H9 (cell line): ENCODE results near the gene SLC29A1. TPM values are rescaled to one million over a fixed set of nuclear protein-coding genes. Genes with fewer than 3 reads are reported as not detected.
A peak's percentile ranks its signal among the peaks of the same experiment; 100 is the strongest.

Source experiments
- DNase-seq: peaks from one replicate; pipeline ENCODE4 v3.0.0-alpha.2; 2017
- H2AFZ ChIP-seq: one replicate; pipeline ENCODE4 v1.6.1; 2013; ENCODE audit warnings: mild to moderate bottlenecking, low read length, control low read depth, moderate library complexity
- H2AK5ac ChIP-seq: 2 replicates; pipeline ENCODE4 v1.6.1; 2013; ENCODE audit warnings: low read length, control low read depth, mixed read lengths; ENCODE audit not compliant: insufficient read length
- H2BK120ac ChIP-seq: one replicate; pipeline ENCODE4 v1.6.1; 2013; ENCODE audit warnings: low read depth, mild to moderate bottlenecking, low read length, control low read depth, inconsistent platforms; ENCODE audit not compliant: poor library complexity, severe bottlenecking
- H2BK12ac ChIP-seq: 2 replicates; pipeline ENCODE4 v1.6.1; 2013; ENCODE audit warnings: low read length, control low read depth, mixed read lengths, low read depth; ENCODE audit not compliant: insufficient read length
- H2BK15ac ChIP-seq: 2 replicates; pipeline ENCODE4 v1.6.1; 2013; ENCODE audit warnings: low read depth, low read length, control low read depth
- H2BK20ac ChIP-seq: one replicate; pipeline ENCODE4 v1.6.1; 2013; ENCODE audit warnings: low read depth, mild to moderate bottlenecking, low read length, control low read depth, inconsistent platforms; ENCODE audit not compliant: poor library complexity, severe bottlenecking
- H2BK5ac ChIP-seq: 2 replicates; pipeline ENCODE4 v1.6.1; 2013; ENCODE audit warnings: low read length, control low read depth, mixed read lengths; ENCODE audit not compliant: insufficient read length
- H3K14ac ChIP-seq: 2 replicates; pipeline ENCODE4 v1.6.1; 2013; ENCODE audit warnings: low read length, control low read depth; ENCODE audit not compliant: insufficient read depth
- H3K18ac ChIP-seq: 2 replicates; pipeline ENCODE4 v1.6.1; 2013; ENCODE audit warnings: low read depth, mild to moderate bottlenecking, mixed read lengths, low read length, control low read depth; ENCODE audit not compliant: insufficient read length
- H3K23ac ChIP-seq: 2 replicates; pipeline ENCODE4 v1.6.1; 2013; ENCODE audit warnings: low read length, control low read depth, mixed read lengths, low read depth; ENCODE audit not compliant: insufficient read length
- H3K23me2 ChIP-seq: 2 replicates; pipeline ENCODE4 v1.6.1; 2013; ENCODE audit warnings: low read depth, mild to moderate bottlenecking, mixed read lengths, low read length, control low read depth; ENCODE audit not compliant: insufficient read length, poor library complexity, severe bottlenecking
- H3K27ac ChIP-seq: 2 replicates; pipeline ENCODE4 v1.5.1; 2013; ENCODE audit warnings: low read length, control low read depth, mixed read lengths, low read depth; ENCODE audit not compliant: insufficient read length
- H3K27me3 ChIP-seq: 2 replicates; pipeline ENCODE4 v1.6.1; 2013; ENCODE audit warnings: low read length, control low read depth, inconsistent platforms; ENCODE audit not compliant: insufficient read depth
- H3K4ac ChIP-seq: 2 replicates; pipeline ENCODE4 v1.6.1; 2013; ENCODE audit warnings: low read depth, mild to moderate bottlenecking, control low read depth, inconsistent platforms, low read length, moderate library complexity
- H3K4me1 ChIP-seq: 2 replicates; pipeline ENCODE4 v1.6.1; 2013; ENCODE audit warnings: low read length, control low read depth, inconsistent platforms; ENCODE audit not compliant: insufficient read depth
- H3K4me2 ChIP-seq: 2 replicates; pipeline ENCODE4 v1.6.1; 2013; ENCODE audit warnings: low read length, control low read depth, mixed read lengths; ENCODE audit not compliant: insufficient read length, insufficient read depth
- H3K56ac ChIP-seq: 2 replicates; pipeline ENCODE4 v1.6.1; 2013; ENCODE audit warnings: low read depth, mild to moderate bottlenecking, mixed read lengths, low read length, control low read depth; ENCODE audit not compliant: insufficient read length
- H3K79me1 ChIP-seq: 2 replicates; pipeline ENCODE4 v1.6.1; 2013; ENCODE audit warnings: low read depth, mild to moderate bottlenecking, moderate library complexity, low read length, control low read depth, inconsistent platforms; ENCODE audit not compliant: insufficient read depth, poor library complexity, severe bottlenecking
- H3K79me2 ChIP-seq: 2 replicates; pipeline ENCODE4 v1.6.1; 2013; ENCODE audit warnings: low read length, control low read depth, inconsistent platforms; ENCODE audit not compliant: insufficient read depth
- H3K9ac ChIP-seq: 2 replicates; pipeline ENCODE4 v1.6.1; 2013; ENCODE audit warnings: low read length, control low read depth, mixed read lengths; ENCODE audit not compliant: insufficient read length; ENCODE audit errors: extremely low read depth
- H3K9me3 ChIP-seq: one replicate; pipeline ENCODE4 v1.6.1; 2013; ENCODE audit warnings: low read depth, low read length, inconsistent platforms; ENCODE audit not compliant: control insufficient read depth
- H3T11ph ChIP-seq: one replicate; pipeline ENCODE4 v1.6.1; 2013; ENCODE audit warnings: mild to moderate bottlenecking, low read length, control low read depth, inconsistent platforms
- H4K20me1 ChIP-seq: one replicate; pipeline ENCODE4 v1.6.1; 2013; ENCODE audit not compliant: control insufficient read depth, insufficient read length, insufficient read depth
- H4K5ac ChIP-seq: 2 replicates; pipeline ENCODE4 v1.6.1; 2013; ENCODE audit warnings: low read depth, mild to moderate bottlenecking, mixed read lengths, low read length, control low read depth; ENCODE audit not compliant: insufficient read length
- H4K8ac ChIP-seq: replicated peaks from 2 replicates; pipeline ENCODE4 v1.6.1; 2013; ENCODE audit warnings: low read length, control low read depth, mixed read lengths, low read depth; ENCODE audit not compliant: insufficient read length
- H4K91ac ChIP-seq: 2 replicates; pipeline ENCODE4 v1.6.1; 2013; ENCODE audit warnings: low read depth, mild to moderate bottlenecking, moderate library complexity, mixed read lengths, low read length, control low read depth; ENCODE audit not compliant: insufficient read length
- H3K27ac Mint-ChIP-seq, 3 experiments: 2 replicates in 2 of 3; 3 replicates in 1 of 3; pipeline ENCODE4 v1.8.0; 2020 to 2021; ENCODE audit warnings: mixed read lengths in 3 of 3, mild to moderate bottlenecking in 1 of 3, moderate library complexity in 1 of 3
- H3K27me3 Mint-ChIP-seq: 2 replicates; pipeline ENCODE4 v1.8.0; 2021; ENCODE audit warnings: low read depth, mild to moderate bottlenecking, moderate library complexity, mixed read lengths
- H3K36me3 Mint-ChIP-seq, 3 experiments: 2 replicates in 2 of 3; 3 replicates in 1 of 3; pipeline ENCODE4 v1.8.0; 2020 to 2021; ENCODE audit warnings: low read depth in 3 of 3, mixed read lengths in 3 of 3; ENCODE audit not compliant: insufficient read depth in 1 of 3
- H3K4me1 Mint-ChIP-seq, 2 experiments: 2 replicates each; pipeline ENCODE4 v1.8.0; 2020; ENCODE audit warnings: mixed read lengths in 2 of 2
- H3K4me3 Mint-ChIP-seq, 2 experiments: 2 replicates in 1 of 2; 3 replicates in 1 of 2; pipeline ENCODE4 v1.8.0; 2020 to 2021; ENCODE audit warnings: mild to moderate bottlenecking in 2 of 2, mixed read lengths in 2 of 2, moderate library complexity in 1 of 2
- H3K9me3 Mint-ChIP-seq, 2 experiments: 2 replicates in 1 of 2; 3 replicates in 1 of 2; pipeline ENCODE4 v1.8.0; 2020; ENCODE audit warnings: mild to moderate bottlenecking in 2 of 2, mixed read lengths in 2 of 2, moderate library complexity in 1 of 2
- CTCF ChIP-seq: fragments of 200-600 bp; sonication (generic); conservative IDR thresholded peaks from 3 replicates; pipeline ENCODE4 v1.8.0; 2021; ENCODE audit warnings: antibody characterized with exemption, mild to moderate bottlenecking
- WGBS: extraction: QIAGEN DNeasy Blood & Tissue Kit; methylation state at CpG from one replicate; pipeline ENCODE4 v1.1.7; 2013; ENCODE audit warnings: missing lambda C conversion rate, low lambda C conversion rate, mixed read lengths; ENCODE audit not compliant: insufficient read length; ENCODE audit errors: extremely low coverage; 5-methylcytosine and 5-hydroxymethylcytosine counted together
- total RNA-seq: library from RNA; stranded (reverse); gene quantifications from 2 replicates; pipeline ENCODE4 v1.2.1, GENCODE V29; 2021

Gene SLC29A1
- total RNA-seq, 1 experiment from 2014 or later, result 124 TPM

DNA sequence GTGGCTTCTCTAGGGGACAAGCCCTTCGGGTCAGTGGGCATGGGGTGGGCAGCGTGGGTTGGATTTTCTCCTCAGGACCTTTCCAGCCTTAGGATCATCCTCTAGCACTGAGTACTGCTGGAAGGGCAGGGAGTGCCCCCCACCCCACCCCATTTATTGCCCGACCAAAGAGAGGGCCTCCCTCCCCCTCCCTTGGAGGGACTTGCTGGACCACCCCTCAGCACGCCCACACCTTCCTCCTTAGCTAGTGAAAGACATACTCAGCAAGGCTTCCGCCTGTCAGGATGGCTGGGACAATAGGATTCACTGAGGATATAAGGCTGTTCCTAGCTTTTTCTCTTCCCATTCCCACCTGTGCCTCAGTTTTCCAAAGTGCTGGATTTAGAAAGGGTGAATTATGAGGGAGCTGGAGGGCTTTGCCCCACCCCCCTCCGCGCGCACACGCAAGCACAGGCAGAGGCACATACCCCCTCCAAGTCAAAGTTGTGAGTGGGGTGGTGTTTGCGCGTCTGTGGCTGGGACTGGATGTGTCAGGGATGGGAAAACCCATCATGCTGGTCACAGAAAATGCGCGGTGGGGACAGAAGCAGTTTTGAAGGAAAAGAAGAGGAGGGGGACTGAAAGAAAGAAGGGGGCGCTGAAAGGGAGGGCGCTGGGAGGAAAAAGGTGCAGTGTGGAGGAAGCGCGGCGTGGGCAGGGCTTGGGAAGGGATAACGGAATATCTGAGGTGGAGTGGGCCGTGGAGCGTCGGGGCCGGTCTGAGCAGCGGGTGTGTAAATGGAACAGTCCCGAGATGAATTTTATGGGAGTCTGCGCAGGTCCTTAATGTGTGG is 693 bp upstream of the SLC29A1 start:
- H3K4me3 Mint-ChIP-seq, result peak overlapping the region; percentile 85 to 96
- H3K27me3 ChIP-seq, result no peaks in the 10 kb centered on the region
- H2BK15ac ChIP-seq, result no peak overlapping the region
- no peak overlapping the region for H2AFZ ChIP-seq
- H3K4me2 ChIP-seq, result peak overlapping the region; percentile 60
- peaks cover 3 to 5% (median 4%) of the 10 kb centered on the region in 3 experiments; a peak in 4 of 7 replicates for H3K36me3 Mint-ChIP-seq
- no peaks in the 10 kb centered on the region for H3K9me3 ChIP-seq
- H2BK120ac ChIP-seq, result no peak overlapping the region
- H2AK5ac ChIP-seq, result no peak overlapping the region
- no peak overlapping the region for H3K9ac ChIP-seq
- H3K27ac Mint-ChIP-seq, result peak overlapping the region in 2 of 3 experiments; percentile 69 to 82; a peak in 5 of 7 replicates
- no CpG with 5 or more reads among the region's 26 CpGs for WGBS
- peaks cover 17% of the 10 kb centered on the region; the same call in 1 of the 2 replicates for H3K79me2 ChIP-seq
- H3K23ac ChIP-seq, result no peak overlapping the region
- peak overlapping the region; percentile 0; the same call in 1 of the 2 replicates for H3K14ac ChIP-seq
- H3K9me3 Mint-ChIP-seq, result no peaks in the 10 kb centered on the region; a peak in 1 of 5 replicates
- H3K4ac ChIP-seq, result no peak overlapping the region
- no peak overlapping the region for H3T11ph ChIP-seq
- H3K4me1 ChIP-seq, result peaks cover 24% of the 10 kb centered on the region; the same call in 1 of the 2 replicates
- peaks cover 2% of the 10 kb centered on the region for H4K20me1 ChIP-seq
- DNase-seq, result no peak
- H2BK20ac ChIP-seq, result no peak overlapping the region
- peaks cover 63 to 70% of the 10 kb centered on the region in 2 experiments for H3K4me1 Mint-ChIP-seq
- H3K79me1 ChIP-seq, result peaks cover 17% of the 10 kb centered on the region
- H3K23me2 ChIP-seq, result peaks cover 22% of the 10 kb centered on the region
- no peak overlapping the region for H2BK5ac ChIP-seq
- H2BK12ac ChIP-seq, result no peak overlapping the region
- peaks cover 1% of the 10 kb centered on the region; the same call in 1 of the 2 replicates for H3K27me3 Mint-ChIP-seq
- TF ChIP-seq CTCF, result no peak
- no peak overlapping the region for H4K5ac ChIP-seq
- H3K56ac ChIP-seq, result no peak overlapping the region
- H4K8ac ChIP-seq, result no peak overlapping the region
- H4K91ac ChIP-seq, result no peak overlapping the region
- no peak overlapping the region for H3K27ac ChIP-seq
- no peak overlapping the region for H3K18ac ChIP-seq
